K562 (cell line): ENCODE data around the gene CUL3. TPM values are rescaled to one million over a fixed set of nuclear protein-coding genes. Genes with fewer than 3 reads are reported as not detected.

Experiments
- ATAC-seq: fragments of 200-7000 bp; cut with Tn5 transposase; 3 replicates; pipeline ENCODE4 v1.9.1; 2020; ENCODE audit warnings: moderate library complexity
- BruUV-seq: library from RNA; stranded (reverse); fragments of 400-500 nt; replicated peaks from 2 replicates; lab custom pipeline; 2021; lab: Mats Ljungman, UMichigan
- CTCF ChIA-PET: fragments of 300-600 bp; formaldehyde crosslinking; extraction: SDS; loops from one replicate; lab custom pipeline; 2021; ENCODE audit warnings: low intra/inter-chr PET ratio; lab: Yijun Ruan, JAX
- POLR2A ChIA-PET: fragments of 300-600, 350-650 bp; sonication (Branson Sonifier 250); formaldehyde crosslinking; extraction: SDS; loops from one replicate; lab custom pipeline; 2021; ENCODE audit warnings: antibody characterized with exemption, inconsistent platforms; lab: Yijun Ruan, JAX
- DNase-seq, 4 experiments: peaks; one replicate each; pipeline versions ENCODE4 v3.0.0 to v3.0.0-alpha.2; 2011 to 2018; ENCODE audit warnings: low spot score in 3 of 4, mixed read lengths in 3 of 4; ENCODE audit errors: extremely low read depth in 1 of 4
- FAIRE-seq: peaks from 2 replicates; lab custom pipeline; 2011; peaks lifted over from hg19 to GRCh38; lab: Jason Lieb, UNC
- H2AFZ ChIP-seq: 2 replicates; pipeline ENCODE4 v1.6.0; 2011; ENCODE audit warnings: low read depth, low read length, control low read depth, inconsistent platforms
- H3K27ac ChIP-seq: fragments of 200-600 bp; 3 replicates; pipeline ENCODE4 v1.8.0; 2011; ENCODE audit warnings: low read depth, mild to moderate bottlenecking, control low read depth, inconsistent platforms, low read length, moderate library complexity, mixed read lengths; ENCODE audit errors: extremely low read depth
- H3K27me3 ChIP-seq, 2 experiments: fragments of 300-600 bp in 1 of 2; 2 replicates in 1 of 2; 3 replicates in 1 of 2; pipeline versions ENCODE4 v1.6.0 to v1.8.0; 2011; ENCODE audit warnings: inconsistent platforms in 2 of 2, low read length in 2 of 2, mild to moderate bottlenecking in 1 of 2, mixed read lengths in 1 of 2, moderate library complexity in 1 of 2; ENCODE audit not compliant: control insufficient read depth in 2 of 2, insufficient read depth in 2 of 2
- H3K36me3 ChIP-seq: fragments of 300-600 bp; 3 replicates; pipeline ENCODE4 v1.8.0; 2011; ENCODE audit warnings: mild to moderate bottlenecking, low read length, inconsistent platforms; ENCODE audit not compliant: control insufficient read depth, insufficient read depth
- H3K4me1 ChIP-seq, 2 experiments: fragments of 200-600 bp in 1 of 2; replicated peaks in 1 of 2; 2 replicates in 1 of 2; 3 replicates in 1 of 2; pipeline versions ENCODE4 v1.5.1 to v1.8.0; 2011; ENCODE audit warnings: inconsistent platforms in 2 of 2, low read length in 2 of 2, mild to moderate bottlenecking in 1 of 2, mixed read lengths in 1 of 2, moderate library complexity in 1 of 2; ENCODE audit not compliant: control insufficient read depth in 2 of 2, insufficient read depth in 2 of 2
- H3K4me2 ChIP-seq: 2 replicates; pipeline ENCODE4 v1.6.1; 2011; ENCODE audit warnings: low read length, control low read depth, inconsistent platforms, mixed read lengths; ENCODE audit not compliant: insufficient read depth
- H3K4me3 ChIP-seq: fragments of 200-600 bp; sonication (generic), shearing (Covaris generic); 2 replicates; pipeline ENCODE4 v1.5.1; 2016; ENCODE audit warnings: control low read depth, inconsistent platforms
- H3K79me2 ChIP-seq: fragments of 200-600 bp; 3 replicates; pipeline ENCODE4 v1.8.0; 2011; ENCODE audit warnings: low read length, inconsistent platforms; ENCODE audit not compliant: control insufficient read depth, insufficient read depth
- H3K9ac ChIP-seq, 2 experiments: 2 replicates each; pipeline versions ENCODE4 v1.6.0 to v1.6.1; 2011; ENCODE audit warnings: low read depth in 2 of 2, low read length in 2 of 2, control low read depth in 1 of 2, inconsistent platforms in 1 of 2, mild to moderate bottlenecking in 1 of 2, mixed read lengths in 1 of 2; ENCODE audit not compliant: insufficient read depth in 1 of 2
- H3K9me1 ChIP-seq: one replicate; pipeline ENCODE4 v1.6.0; 2011; ENCODE audit warnings: inconsistent platforms, mild to moderate bottlenecking, low read length, moderate library complexity; ENCODE audit not compliant: control insufficient read depth, insufficient read depth
- H3K9me3 ChIP-seq: replicated peaks from 2 replicates; pipeline ENCODE4 v1.5.1; 2011; ENCODE audit warnings: low read depth, low read length, inconsistent platforms; ENCODE audit not compliant: control insufficient read depth, insufficient read depth
- H4K20me1 ChIP-seq: replicated peaks from 2 replicates; pipeline ENCODE4 v1.6.1; 2011; ENCODE audit warnings: low read length, inconsistent platforms, mixed read lengths; ENCODE audit not compliant: control insufficient read depth, insufficient read depth
- CBX2 ChIP-seq: fragments of 200-600 bp; sonication (generic); IDR thresholded peaks from one replicate; pipeline ENCODE4 v1.6.1; 2012; ENCODE audit warnings: mild to moderate bottlenecking, low read length, inconsistent platforms; ENCODE audit not compliant: insufficient read depth, poor library complexity, severe bottlenecking
- ELF1 ChIP-seq: fragments of 200-800 bp; sonication (Bioruptor generic); IDR thresholded peaks from 2 replicates; pipeline ENCODE4 v1.6.1; 2016; ENCODE audit warnings: missing genetic modification characterization, missing compliant biosample characterization
- MEF2A ChIP-seq: IDR thresholded peaks from 2 replicates; pipeline ENCODE4 v1.6.1; 2011; ENCODE audit warnings: low read depth, mild to moderate bottlenecking, low read length, moderate library complexity; ENCODE audit not compliant: control insufficient read depth
- POLR2AphosphoS2 ChIP-seq: IDR thresholded peaks from 2 replicates; pipeline ENCODE4 v1.6.1; 2012; ENCODE audit warnings: low read length, improper control_type of control experiment
- SMAD1 ChIP-seq: fragments of 150-350 bp; IDR thresholded peaks from 2 replicates; pipeline ENCODE4 v1.6.1; 2014; ENCODE audit warnings: low read length, low read depth; ENCODE audit not compliant: partially characterized antibody
- WGBS: fragments of 100-300 bp; shearing (Covaris generic); methylation state at CpG from one replicate; pipeline ENCODE4 v1.1.6; 2016; ENCODE audit warnings: low coverage, mixed read lengths; ENCODE audit not compliant: insufficient coverage; ENCODE audit errors: missing lambda C conversion rate; 5-methylcytosine and 5-hydroxymethylcytosine counted together
- in situ Hi-C: fragments of 300-500 bp; cut with MboI; formaldehyde crosslinking; loops from 4 replicates; pipeline ENCODE4 v1.15.0; 2018; ENCODE audit warnings: inconsistent platforms, mixed read lengths
- intact Hi-C: fragments of 100-400 bp; cut with micrococcal nuclease; formaldehyde crosslinking; loops from 2 replicates; pipeline ENCODE4 v1.14.2; 2022
- polyA plus RNA-seq, 8 experiments: library from polyadenylated mRNA; depleted of rRNA in 4 of 8; stranded (reverse) in 5 of 8; unstranded in 3 of 8; fragments of >200 nt; fragmentation: Nextera tagmentation in 2 of 8; fragmentation: Illumina TruSeq in 1 of 8; extraction: Ambion mirVana in 2 of 8; extraction: Trizol in 1 of 8; gene quantifications; 2 replicates each; pipeline versions ENCODE4 v1.2.1 to v1.2.3, GENCODE V29; 2011 to 2014; ENCODE audit warnings: inconsistent platforms in 1 of 8, missing spikeins in 1 of 8
- total RNA-seq, 7 experiments: library from RNA; depleted of rRNA in 6 of 7; stranded (reverse); fragments of >200 nt in 6 of 7; fragmentation: Illumina TruSeq in 2 of 7; extraction: Trizol in 2 of 7; gene quantifications; 2 replicates each; pipeline versions ENCODE4 v1.2.1 to v1.2.3, GENCODE V29; 2011 to 2021; ENCODE audit warnings: low replicate concordance in 1 of 7
- TF ChIP-seq, protein P1 (sequence below): fragments of 250-450 bp; sonication (Bioruptor Pico); IDR thresholded peaks from 2 replicates; pipeline ENCODE4 v1.8.0; 2022; ENCODE audit warnings: inconsistent platforms
- TF ChIP-seq, protein P2 (sequence below): fragments of 450-650 bp; IDR thresholded peaks from 2 replicates; pipeline ENCODE4 v1.6.1; 2016; ENCODE audit warnings: mild to moderate bottlenecking, moderate library complexity
- TF ChIP-seq, protein P3 (sequence below): IDR thresholded peaks from 2 replicates; pipeline ENCODE4 v1.6.1; 2014; ENCODE audit warnings: antibody characterized with exemption

Gene CUL3
- total and polyA plus RNA-seq, 9 of the 15 experiments (the other 6 are each of a cell fraction or from before 2014, with no cell fraction given): 31.5 to 71.9 (median 56.4) TPM

DNA sequence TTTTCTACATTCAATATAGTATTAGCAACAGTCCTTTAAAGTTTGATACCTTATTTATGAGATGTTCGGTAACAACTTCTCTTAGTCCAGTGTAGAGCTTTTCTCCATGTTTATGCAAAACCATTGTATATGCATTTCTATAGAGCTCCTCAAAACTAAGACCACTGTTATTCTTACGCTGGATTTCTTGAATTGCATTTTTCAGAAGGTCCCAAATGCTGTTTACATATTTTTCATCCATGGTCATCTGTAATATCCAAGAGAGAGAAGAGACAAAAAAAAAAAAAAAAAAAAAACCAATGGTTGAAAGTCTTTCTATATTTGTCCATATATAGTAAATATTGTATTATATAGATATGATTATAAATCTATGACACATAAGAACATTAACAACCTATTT is 27.6 kb downstream of the CUL3 start:
- intact Hi-C loops: no loop called here
- WGBS: 100% methylated on average over 2 of the region's 2 CpGs
- BruUV-seq: no TSS peak
- no peaks in the 10 kb centered on the region for H3K9me3 ChIP-seq
- DNase-seq (no peak), ATAC-seq (no peak), FAIRE-seq (no peak)
- H3K36me3 ChIP-seq: peaks cover 23% of the 10 kb centered on the region
- H2AFZ ChIP-seq: no peak overlapping the region
- in situ Hi-C loops: no loop called here
- no peaks in the 10 kb centered on the region; a peak in 2 of 5 replicates for H3K4me1 ChIP-seq
- H3K79me2 ChIP-seq: peaks cover 87% of the 10 kb centered on the region
- H3K4me3 ChIP-seq: no peak overlapping the region
- no peak overlapping the region for H3K9ac ChIP-seq
- peaks cover 4% of the 10 kb centered on the region; the same call in 1 of the 2 replicates for H4K20me1 ChIP-seq
- H3K9me1 ChIP-seq: no peaks in the 10 kb centered on the region
- H3K27me3 ChIP-seq: no peaks in the 10 kb centered on the region
- POLR2A ChIA-PET: no interaction called here
- no peak overlapping the region for H3K4me2 ChIP-seq
- CTCF ChIA-PET: no interaction called here
- no peak overlapping the region for H3K27ac ChIP-seq
- TF ChIP-seq, protein P1, sequence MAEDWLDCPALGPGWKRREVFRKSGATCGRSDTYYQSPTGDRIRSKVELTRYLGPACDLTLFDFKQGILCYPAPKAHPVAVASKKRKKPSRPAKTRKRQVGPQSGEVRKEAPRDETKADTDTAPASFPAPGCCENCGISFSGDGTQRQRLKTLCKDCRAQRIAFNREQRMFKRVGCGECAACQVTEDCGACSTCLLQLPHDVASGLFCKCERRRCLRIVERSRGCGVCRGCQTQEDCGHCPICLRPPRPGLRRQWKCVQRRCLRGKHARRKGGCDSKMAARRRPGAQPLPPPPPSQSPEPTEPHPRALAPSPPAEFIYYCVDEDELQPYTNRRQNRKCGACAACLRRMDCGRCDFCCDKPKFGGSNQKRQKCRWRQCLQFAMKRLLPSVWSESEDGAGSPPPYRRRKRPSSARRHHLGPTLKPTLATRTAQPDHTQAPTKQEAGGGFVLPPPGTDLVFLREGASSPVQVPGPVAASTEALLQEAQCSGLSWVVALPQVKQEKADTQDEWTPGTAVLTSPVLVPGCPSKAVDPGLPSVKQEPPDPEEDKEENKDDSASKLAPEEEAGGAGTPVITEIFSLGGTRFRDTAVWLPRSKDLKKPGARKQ (CRISPR knock-in tag): no peak
- TF ChIP-seq CBX2 (no peak), MEF2A (no peak), POLR2AphosphoS2 (no peak), ELF1 (no peak), SMAD1 (no peak)
- TF ChIP-seq, protein P2, sequence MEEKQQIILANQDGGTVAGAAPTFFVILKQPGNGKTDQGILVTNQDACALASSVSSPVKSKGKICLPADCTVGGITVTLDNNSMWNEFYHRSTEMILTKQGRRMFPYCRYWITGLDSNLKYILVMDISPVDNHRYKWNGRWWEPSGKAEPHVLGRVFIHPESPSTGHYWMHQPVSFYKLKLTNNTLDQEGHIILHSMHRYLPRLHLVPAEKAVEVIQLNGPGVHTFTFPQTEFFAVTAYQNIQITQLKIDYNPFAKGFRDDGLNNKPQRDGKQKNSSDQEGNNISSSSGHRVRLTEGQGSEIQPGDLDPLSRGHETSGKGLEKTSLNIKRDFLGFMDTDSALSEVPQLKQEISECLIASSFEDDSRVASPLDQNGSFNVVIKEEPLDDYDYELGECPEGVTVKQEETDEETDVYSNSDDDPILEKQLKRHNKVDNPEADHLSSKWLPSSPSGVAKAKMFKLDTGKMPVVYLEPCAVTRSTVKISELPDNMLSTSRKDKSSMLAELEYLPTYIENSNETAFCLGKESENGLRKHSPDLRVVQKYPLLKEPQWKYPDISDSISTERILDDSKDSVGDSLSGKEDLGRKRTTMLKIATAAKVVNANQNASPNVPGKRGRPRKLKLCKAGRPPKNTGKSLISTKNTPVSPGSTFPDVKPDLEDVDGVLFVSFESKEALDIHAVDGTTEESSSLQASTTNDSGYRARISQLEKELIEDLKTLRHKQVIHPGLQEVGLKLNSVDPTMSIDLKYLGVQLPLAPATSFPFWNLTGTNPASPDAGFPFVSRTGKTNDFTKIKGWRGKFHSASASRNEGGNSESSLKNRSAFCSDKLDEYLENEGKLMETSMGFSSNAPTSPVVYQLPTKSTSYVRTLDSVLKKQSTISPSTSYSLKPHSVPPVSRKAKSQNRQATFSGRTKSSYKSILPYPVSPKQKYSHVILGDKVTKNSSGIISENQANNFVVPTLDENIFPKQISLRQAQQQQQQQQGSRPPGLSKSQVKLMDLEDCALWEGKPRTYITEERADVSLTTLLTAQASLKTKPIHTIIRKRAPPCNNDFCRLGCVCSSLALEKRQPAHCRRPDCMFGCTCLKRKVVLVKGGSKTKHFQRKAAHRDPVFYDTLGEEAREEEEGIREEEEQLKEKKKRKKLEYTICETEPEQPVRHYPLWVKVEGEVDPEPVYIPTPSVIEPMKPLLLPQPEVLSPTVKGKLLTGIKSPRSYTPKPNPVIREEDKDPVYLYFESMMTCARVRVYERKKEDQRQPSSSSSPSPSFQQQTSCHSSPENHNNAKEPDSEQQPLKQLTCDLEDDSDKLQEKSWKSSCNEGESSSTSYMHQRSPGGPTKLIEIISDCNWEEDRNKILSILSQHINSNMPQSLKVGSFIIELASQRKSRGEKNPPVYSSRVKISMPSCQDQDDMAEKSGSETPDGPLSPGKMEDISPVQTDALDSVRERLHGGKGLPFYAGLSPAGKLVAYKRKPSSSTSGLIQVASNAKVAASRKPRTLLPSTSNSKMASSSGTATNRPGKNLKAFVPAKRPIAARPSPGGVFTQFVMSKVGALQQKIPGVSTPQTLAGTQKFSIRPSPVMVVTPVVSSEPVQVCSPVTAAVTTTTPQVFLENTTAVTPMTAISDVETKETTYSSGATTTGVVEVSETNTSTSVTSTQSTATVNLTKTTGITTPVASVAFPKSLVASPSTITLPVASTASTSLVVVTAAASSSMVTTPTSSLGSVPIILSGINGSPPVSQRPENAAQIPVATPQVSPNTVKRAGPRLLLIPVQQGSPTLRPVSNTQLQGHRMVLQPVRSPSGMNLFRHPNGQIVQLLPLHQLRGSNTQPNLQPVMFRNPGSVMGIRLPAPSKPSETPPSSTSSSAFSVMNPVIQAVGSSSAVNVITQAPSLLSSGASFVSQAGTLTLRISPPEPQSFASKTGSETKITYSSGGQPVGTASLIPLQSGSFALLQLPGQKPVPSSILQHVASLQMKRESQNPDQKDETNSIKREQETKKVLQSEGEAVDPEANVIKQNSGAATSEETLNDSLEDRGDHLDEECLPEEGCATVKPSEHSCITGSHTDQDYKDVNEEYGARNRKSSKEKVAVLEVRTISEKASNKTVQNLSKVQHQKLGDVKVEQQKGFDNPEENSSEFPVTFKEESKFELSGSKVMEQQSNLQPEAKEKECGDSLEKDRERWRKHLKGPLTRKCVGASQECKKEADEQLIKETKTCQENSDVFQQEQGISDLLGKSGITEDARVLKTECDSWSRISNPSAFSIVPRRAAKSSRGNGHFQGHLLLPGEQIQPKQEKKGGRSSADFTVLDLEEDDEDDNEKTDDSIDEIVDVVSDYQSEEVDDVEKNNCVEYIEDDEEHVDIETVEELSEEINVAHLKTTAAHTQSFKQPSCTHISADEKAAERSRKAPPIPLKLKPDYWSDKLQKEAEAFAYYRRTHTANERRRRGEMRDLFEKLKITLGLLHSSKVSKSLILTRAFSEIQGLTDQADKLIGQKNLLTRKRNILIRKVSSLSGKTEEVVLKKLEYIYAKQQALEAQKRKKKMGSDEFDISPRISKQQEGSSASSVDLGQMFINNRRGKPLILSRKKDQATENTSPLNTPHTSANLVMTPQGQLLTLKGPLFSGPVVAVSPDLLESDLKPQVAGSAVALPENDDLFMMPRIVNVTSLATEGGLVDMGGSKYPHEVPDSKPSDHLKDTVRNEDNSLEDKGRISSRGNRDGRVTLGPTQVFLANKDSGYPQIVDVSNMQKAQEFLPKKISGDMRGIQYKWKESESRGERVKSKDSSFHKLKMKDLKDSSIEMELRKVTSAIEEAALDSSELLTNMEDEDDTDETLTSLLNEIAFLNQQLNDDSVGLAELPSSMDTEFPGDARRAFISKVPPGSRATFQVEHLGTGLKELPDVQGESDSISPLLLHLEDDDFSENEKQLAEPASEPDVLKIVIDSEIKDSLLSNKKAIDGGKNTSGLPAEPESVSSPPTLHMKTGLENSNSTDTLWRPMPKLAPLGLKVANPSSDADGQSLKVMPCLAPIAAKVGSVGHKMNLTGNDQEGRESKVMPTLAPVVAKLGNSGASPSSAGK: no peak
- TF ChIP-seq, protein P3, sequence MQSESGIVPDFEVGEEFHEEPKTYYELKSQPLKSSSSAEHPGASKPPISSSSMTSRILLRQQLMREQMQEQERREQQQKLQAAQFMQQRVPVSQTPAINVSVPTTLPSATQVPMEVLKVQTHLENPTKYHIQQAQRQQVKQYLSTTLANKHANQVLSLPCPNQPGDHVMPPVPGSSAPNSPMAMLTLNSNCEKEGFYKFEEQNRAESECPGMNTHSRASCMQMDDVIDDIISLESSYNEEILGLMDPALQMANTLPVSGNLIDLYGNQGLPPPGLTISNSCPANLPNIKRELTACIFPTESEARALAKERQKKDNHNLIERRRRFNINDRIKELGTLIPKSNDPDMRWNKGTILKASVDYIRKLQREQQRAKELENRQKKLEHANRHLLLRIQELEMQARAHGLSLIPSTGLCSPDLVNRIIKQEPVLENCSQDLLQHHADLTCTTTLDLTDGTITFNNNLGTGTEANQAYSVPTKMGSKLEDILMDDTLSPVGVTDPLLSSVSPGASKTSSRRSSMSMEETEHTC: no peak
